GM19035 (cell line): ENCODE data around the gene NKAIN1.
"Not testable (repeated sequence)": the region's sequence is repeated elsewhere in the genome, so short reads cannot be mapped to it uniquely, and the experiment has no call there.

Source experiments
- ATAC-seq: cut with Tn5 transposase; IDR thresholded peaks from one replicate; pipeline ENCODE4 v1.9.1; 2021; ENCODE audit not compliant: unreplicated experiment

NKAIN1 gene

GRCh38 chr1:31198600-31198999, 41.1 kb downstream of the NKAIN1 start:
- no peak for ATAC-seq

- ATAC-seq, result no peak
Measured at GRCh38 chr1:31198150-31198549, 41.5 kb downstream of the NKAIN1 start.

- ATAC-seq, result no peak
Measured at GRCh38 chr1:31196685-31197084, 43.0 kb downstream of the NKAIN1 start.

- not testable (repeated sequence) for ATAC-seq
Measured at GRCh38 chr1:31195267-31195666, 44.4 kb downstream of the NKAIN1 start.

- no peak for ATAC-seq
Measured at GRCh38 chr1:31193729-31194128, 46.0 kb downstream of the NKAIN1 start.

- ATAC-seq, result no peak
Measured at GRCh38 chr1:31191281-31191680, 48.4 kb downstream of the NKAIN1 start.

GRCh38 chr1:31189696-31190674, 49.7 kb downstream of the NKAIN1 start:
- ATAC-seq, result no peak

GRCh38 chr1:31183927-31184554, 55.6 kb downstream of the NKAIN1 start:
- no peak for ATAC-seq

GRCh38 chr1:31183126-31183525, 56.6 kb downstream of the NKAIN1 start:
- ATAC-seq, result no peak

- ATAC-seq, result no peak
Measured at GRCh38 chr1:31182352-31182751, 57.3 kb downstream of the NKAIN1 start.

- ATAC-seq, result no peak
Measured at GRCh38 chr1:31181515-31182343, 58.0 kb downstream of the NKAIN1 start.

GRCh38 chr1:31180338-31180737, 59.3 kb downstream of the NKAIN1 start:
- ATAC-seq, result no peak

- not testable (repeated sequence) for ATAC-seq
Measured at GRCh38 chr1:31176291-31176690, 63.4 kb downstream of the NKAIN1 start.

GRCh38 chr1:31170486-31170735, 69.3 kb downstream of the NKAIN1 start:
- ATAC-seq, result no peak

- ATAC-seq, result no peak
Measured at GRCh38 chr1:31166462-31166861, 73.2 kb downstream of the NKAIN1 start.

- no peak for ATAC-seq
Measured at GRCh38 chr1:31164291-31164690, 75.4 kb downstream of the NKAIN1 start.

- no peak for ATAC-seq
Measured at GRCh38 chr1:31163866-31164265, 75.8 kb downstream of the NKAIN1 start.

GRCh38 chr1:31161571-31161970, 78.1 kb downstream of the NKAIN1 start:
- ATAC-seq, result no peak

- no peak for ATAC-seq
Measured at GRCh38 chr1:31159869-31160611, 79.6 kb downstream of the NKAIN1 start.

GRCh38 chr1:31159323-31159722, 80.4 kb downstream of the NKAIN1 start:
- no peak for ATAC-seq
